CD8-positive, alpha-beta memory T cell (primary cell): ENCODE results near the gene CLIP1. TPM values are rescaled to one million over a fixed set of nuclear protein-coding genes. Genes with fewer than 3 reads are reported as not detected.

Experiments used
- CTCF ChIA-PET: fragments of 350-600 bp; sonication (Branson Sonifier 250); formaldehyde crosslinking; loops from one replicate; lab custom pipeline; 2021; ENCODE audit warnings: antibody characterized with exemption; lab: Charles Lee
- POLR2A ChIA-PET: fragments of 350-600 bp; sonication (Branson Sonifier 250); formaldehyde crosslinking; loops from one replicate; lab custom pipeline; 2021; ENCODE audit warnings: antibody characterized with exemption; lab: Charles Lee
- DNase-seq, 5 donors: peaks; one replicate each; pipeline versions ENCODE4 v3.0.0 to v3.0.0-alpha.2; 2020 to 2022; ENCODE audit warnings: mixed read lengths in 1 of 5
- H3K27ac ChIP-seq: one replicate; pipeline ENCODE4 v1.7.0; 2013; ENCODE audit warnings: low read depth, mild to moderate bottlenecking, low read length, moderate library complexity
- H3K27me3 ChIP-seq: 2 replicates; pipeline ENCODE4 v1.7.0; 2013; ENCODE audit warnings: low read length, mild to moderate bottlenecking; ENCODE audit not compliant: insufficient read depth, poor library complexity, severe bottlenecking
- H3K36me3 ChIP-seq: 2 replicates; pipeline ENCODE4 v1.7.0; 2013; ENCODE audit warnings: mild to moderate bottlenecking, low read length, moderate library complexity; ENCODE audit not compliant: insufficient read depth
- H3K4me1 ChIP-seq: 2 replicates; pipeline ENCODE4 v1.7.0; 2013; ENCODE audit warnings: mild to moderate bottlenecking, low read length, moderate library complexity; ENCODE audit not compliant: insufficient read depth
- H3K4me3 ChIP-seq: 2 replicates; pipeline ENCODE4 v1.7.0; 2013; ENCODE audit warnings: mild to moderate bottlenecking, low read length
- H3K9me3 ChIP-seq: 2 replicates; pipeline ENCODE4 v1.7.0; 2013; ENCODE audit warnings: mild to moderate bottlenecking, low read length
- H3K27ac Mint-ChIP-seq, 8 donors: one replicate each; pipeline ENCODE4 v1.8.0; 2020 to 2021; ENCODE audit warnings: mixed read lengths in 8 of 8, mild to moderate bottlenecking in 6 of 8, inconsistent platforms in 3 of 8, moderate library complexity in 3 of 8
- H3K27me3 Mint-ChIP-seq, 2 donors: one replicate each; pipeline ENCODE4 v1.8.0; 2020 to 2021; ENCODE audit warnings: mixed read lengths in 2 of 2, mild to moderate bottlenecking in 1 of 2, moderate library complexity in 1 of 2
- H3K36me3 Mint-ChIP-seq, 3 donors: one replicate each; pipeline ENCODE4 v1.8.0; 2020 to 2021; ENCODE audit warnings: mixed read lengths in 3 of 3, inconsistent platforms in 1 of 3, mild to moderate bottlenecking in 1 of 3
- H3K4me1 Mint-ChIP-seq, 3 donors: one replicate each; pipeline ENCODE4 v1.8.0; 2020 to 2021; ENCODE audit warnings: mixed read lengths in 3 of 3, inconsistent platforms in 1 of 3, mild to moderate bottlenecking in 1 of 3
- H3K4me3 Mint-ChIP-seq, 7 donors: one replicate each; pipeline ENCODE4 v1.8.0; 2020 to 2021; ENCODE audit warnings: mixed read lengths in 7 of 7, mild to moderate bottlenecking in 6 of 7, moderate library complexity in 4 of 7, inconsistent platforms in 2 of 7
- H3K9me3 Mint-ChIP-seq, 5 donors: one replicate each; pipeline ENCODE4 v1.8.0; 2020 to 2022; ENCODE audit warnings: mixed read lengths in 5 of 5, mild to moderate bottlenecking in 3 of 5, moderate library complexity in 2 of 5, inconsistent platforms in 1 of 5
- polyA plus RNA-seq: library from polyadenylated mRNA; unstranded; fragments of 300-500 nt; fragmentation: Illumina TruSeq; gene quantifications from one replicate; pipeline ENCODE4 v1.2.3, GENCODE V29; 2021
- total RNA-seq, 2 experiments: library from RNA; stranded (reverse); gene quantifications; one replicate each; pipeline ENCODE4 v1.2.3, GENCODE V29; 2021

CLIP1 gene
- total and polyA plus RNA-seq, 3 experiments from 2014 or later = 27.3 to 48.2 (median 43.9) TPM

DNA sequence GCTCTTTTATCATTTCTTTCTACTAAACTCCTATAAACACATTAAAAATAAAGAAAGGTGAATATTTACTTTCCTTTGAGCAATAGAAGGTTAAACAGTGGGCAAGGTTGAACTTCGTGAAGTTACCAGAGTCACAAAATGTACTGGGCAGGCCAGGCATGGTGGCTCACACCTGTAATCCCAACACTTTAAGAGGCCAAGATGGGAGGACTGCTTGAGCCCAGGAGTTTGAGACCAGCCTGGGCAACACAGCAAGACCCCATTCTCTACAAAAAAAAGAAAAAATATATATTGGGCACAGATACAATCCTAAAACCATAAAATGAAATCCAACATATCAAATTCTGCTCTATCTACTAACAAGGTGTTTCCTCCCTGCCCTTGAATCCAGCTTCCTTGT lies 95.5 kb downstream of the CLIP1 start:
- Histone ChIP-seq H3K27ac (no peak overlapping the region), H3K27me3 (no peaks in the 10 kb centered on the region), H3K9me3 (no peaks in the 10 kb centered on the region), H3K36me3 (peaks cover 4% of the 10 kb centered on the region), H3K4me3 (no peak overlapping the region), H3K4me1 (peaks cover 18% of the 10 kb centered on the region)
- H3K4me1 Mint-ChIP-seq = peaks cover 10 to 12% (median 12%) of the 10 kb centered on the region in 3 donors
- no peak for DNase-seq
- H3K9me3 Mint-ChIP-seq = no peaks in the 10 kb centered on the region
- CTCF ChIA-PET = no interaction called here
- no peak overlapping the region for H3K4me3 Mint-ChIP-seq
- POLR2A ChIA-PET = no interaction called here
- H3K36me3 Mint-ChIP-seq = peaks cover 4 to 58% (median 23%) of the 10 kb centered on the region in 3 donors
- H3K27ac Mint-ChIP-seq = peak overlapping the region in 6 of 8 donors; percentile 51 to 85 (median 65)
- H3K27me3 Mint-ChIP-seq = no peaks in the 10 kb centered on the region

GRCh38 chr12:122326586-122326985 lies 95.9 kb downstream of the CLIP1 start:
- peaks cover 10 to 12% (median 12%) of the 10 kb centered on the region in 3 donors for H3K4me1 Mint-ChIP-seq
- H3K9me3 Mint-ChIP-seq = no peaks in the 10 kb centered on the region
- peak in 1 of 5 donors; percentile 9 for DNase-seq
- CTCF ChIA-PET = no interaction called here
- H3K27me3 Mint-ChIP-seq = no peaks in the 10 kb centered on the region
- H3K27ac ChIP-seq = no peak overlapping the region
- H3K27me3 ChIP-seq = no peaks in the 10 kb centered on the region
- no peaks in the 10 kb centered on the region for H3K9me3 ChIP-seq
- H3K36me3 ChIP-seq = peaks cover 4% of the 10 kb centered on the region
- H3K4me3 ChIP-seq = no peak overlapping the region
- peak overlapping the region in 5 of 8 donors; percentile 25 to 85 (median 60) for H3K27ac Mint-ChIP-seq
- H3K4me3 Mint-ChIP-seq = no peak overlapping the region
- peaks cover 18% of the 10 kb centered on the region for H3K4me1 ChIP-seq
- POLR2A ChIA-PET = no interaction called here
- H3K36me3 Mint-ChIP-seq = peaks cover 4 to 61% (median 23%) of the 10 kb centered on the region in 3 donors

DNA sequence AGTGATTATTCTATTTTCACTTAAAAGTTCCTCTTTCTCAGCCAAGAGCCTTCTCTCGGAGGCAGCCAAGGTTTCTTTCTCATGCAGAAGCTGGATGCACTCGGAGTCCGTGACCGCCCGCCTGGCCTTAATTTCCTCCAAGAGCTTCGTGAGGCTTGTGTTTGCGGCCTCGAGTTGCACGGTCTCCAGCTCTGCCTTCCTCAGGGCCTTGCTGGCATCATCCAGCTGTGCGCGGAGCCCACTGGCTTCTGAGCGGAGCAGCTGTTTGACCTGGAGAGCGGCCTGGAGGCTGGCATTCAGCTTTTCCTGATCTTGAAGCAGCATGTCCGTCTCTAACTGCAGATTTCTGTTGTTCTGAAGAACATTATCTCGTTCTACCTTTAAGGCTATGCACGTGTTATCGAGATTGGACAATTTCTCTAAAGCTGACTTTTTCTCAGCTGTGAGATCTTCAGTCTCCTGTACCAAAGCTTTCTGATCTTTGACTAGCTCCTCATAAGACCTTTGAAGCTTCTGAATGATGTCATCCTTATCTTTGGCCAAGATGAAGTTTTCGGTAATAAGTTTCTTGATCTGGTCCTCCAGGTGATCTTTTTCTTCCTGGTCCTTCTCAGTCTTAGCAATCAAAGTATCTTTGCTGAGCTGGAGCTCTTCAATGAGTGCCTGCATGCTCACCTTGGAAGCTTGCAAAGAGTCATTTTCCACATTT lies 99.0 kb downstream of the CLIP1 start:
- no peak for DNase-seq
- H3K27me3 Mint-ChIP-seq = no peaks in the 10 kb centered on the region
- ChIA-PET CTCF (interaction anchor here (0.8 kb wide), 1 partner anchor 33 kb away, joined by 3 read pairs; no protein-coding TSS in a partner anchor), POLR2A (no interaction called here)
- H3K9me3 Mint-ChIP-seq = no peaks in the 10 kb centered on the region
- H3K36me3 Mint-ChIP-seq = peaks cover 4 to 66% (median 27%) of the 10 kb centered on the region in 3 donors
- H3K4me3 Mint-ChIP-seq = no peak overlapping the region
- Histone ChIP-seq H3K27ac (no peak overlapping the region), H3K4me3 (no peak overlapping the region), H3K36me3 (peaks cover 10% of the 10 kb centered on the region), H3K27me3 (no peaks in the 10 kb centered on the region), H3K9me3 (no peaks in the 10 kb centered on the region), H3K4me1 (peaks cover 18% of the 10 kb centered on the region)
- peak overlapping the region in 1 of 8 donors; percentile 20 for H3K27ac Mint-ChIP-seq
- H3K4me1 Mint-ChIP-seq = peaks cover 10 to 12% (median 12%) of the 10 kb centered on the region in 3 donors

GRCh38 chr12:122322501-122322900 lies 100.0 kb downstream of the CLIP1 start:
- Histone ChIP-seq H3K27ac (no peak overlapping the region), H3K36me3 (peaks cover 15% of the 10 kb centered on the region), H3K27me3 (no peaks in the 10 kb centered on the region), H3K4me3 (no peak overlapping the region), H3K4me1 (peaks cover 17% of the 10 kb centered on the region), H3K9me3 (no peaks in the 10 kb centered on the region)
- no peak for DNase-seq
- H3K27ac Mint-ChIP-seq = no peak overlapping the region
- H3K4me1 Mint-ChIP-seq = peaks cover 6 to 11% (median 11%) of the 10 kb centered on the region in 3 donors
- H3K9me3 Mint-ChIP-seq = no peaks in the 10 kb centered on the region
- peaks cover 0 to 68% (median 33%) of the 10 kb centered on the region in 3 donors for H3K36me3 Mint-ChIP-seq
- H3K27me3 Mint-ChIP-seq = no peaks in the 10 kb centered on the region
- ChIA-PET CTCF (interaction anchor here (0.9 kb wide), 1 partner anchor 33 kb away, joined by 4 read pairs; no protein-coding TSS in a partner anchor), POLR2A (no interaction called here)
- H3K4me3 Mint-ChIP-seq = no peak overlapping the region

GRCh38 chr12:122318607-122319605 lies 103.6 kb downstream of the CLIP1 start:
- Mint-ChIP-seq H3K4me3 (no peak overlapping the region), H3K36me3 (peaks cover 8 to 79% (median 38%) of the 10 kb centered on the region in 3 donors), H3K9me3 (no peaks in the 10 kb centered on the region), H3K27me3 (no peaks in the 10 kb centered on the region), H3K27ac (peak overlapping the region in 2 of 8 donors; percentile 27 to 79), H3K4me1 (no peaks in the 10 kb centered on the region)
- CTCF ChIA-PET = interaction anchor here (1.2 kb wide), 1 partner anchor 264 kb away, joined by 3 read pairs; no protein-coding TSS in a partner anchor
- POLR2A ChIA-PET = no interaction called here
- no peaks in the 10 kb centered on the region for H3K27me3 ChIP-seq
- peaks cover 18% of the 10 kb centered on the region for H3K36me3 ChIP-seq
- no peak overlapping the region for H3K27ac ChIP-seq
- H3K9me3 ChIP-seq = no peaks in the 10 kb centered on the region
- H3K4me1 ChIP-seq = no peaks in the 10 kb centered on the region
- H3K4me3 ChIP-seq = no peak overlapping the region
- DNase-seq = no peak

DNA sequence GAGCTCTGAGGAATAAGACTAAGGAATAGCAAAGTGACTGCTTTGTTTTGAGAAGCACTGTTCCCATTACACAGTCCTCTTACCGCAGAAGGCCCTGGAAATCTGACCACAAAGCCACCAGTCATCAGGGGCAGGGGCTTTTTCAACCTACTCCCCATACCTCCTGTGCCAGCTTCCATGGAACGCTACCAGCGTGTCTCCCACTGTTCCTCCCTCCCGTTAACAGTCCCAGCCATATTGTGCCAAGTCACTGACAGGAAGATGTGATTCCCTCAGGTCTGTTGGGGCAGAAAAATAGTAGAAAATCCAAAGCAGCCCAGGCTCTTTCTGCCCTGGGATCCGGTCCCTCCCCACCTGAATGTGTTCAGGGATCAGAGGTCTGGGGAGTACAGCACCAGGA lies 109.5 kb downstream of the CLIP1 start:
- H3K36me3 ChIP-seq = peaks cover 25% of the 10 kb centered on the region

GRCh38 chr12:122311696-122312095 lies 110.8 kb downstream of the CLIP1 start:
- H3K27ac ChIP-seq = no peak overlapping the region
- DNase-seq = no peak
- H3K27me3 Mint-ChIP-seq = no peaks in the 10 kb centered on the region
- H3K4me1 ChIP-seq = no peaks in the 10 kb centered on the region
- no peak overlapping the region for H3K4me3 Mint-ChIP-seq
- CTCF ChIA-PET = no interaction called here
- H3K27me3 ChIP-seq = no peaks in the 10 kb centered on the region
- no peaks in the 10 kb centered on the region for H3K9me3 ChIP-seq
- H3K4me3 ChIP-seq = no peak overlapping the region
- peaks cover 8 to 79% (median 19%) of the 10 kb centered on the region in 3 donors for H3K36me3 Mint-ChIP-seq
- POLR2A ChIA-PET = no interaction called here
- H3K4me1 Mint-ChIP-seq = no peaks in the 10 kb centered on the region
- H3K36me3 ChIP-seq = peaks cover 21% of the 10 kb centered on the region
- H3K9me3 Mint-ChIP-seq = no peaks in the 10 kb centered on the region
- H3K27ac Mint-ChIP-seq = no peak overlapping the region

More for the DNA sequence above, 109.5 kb downstream of the CLIP1 start:
- peaks cover 8 to 87% (median 27%) of the 10 kb centered on the region in 3 donors for H3K36me3 Mint-ChIP-seq
- no peaks in the 10 kb centered on the region for H3K4me1 Mint-ChIP-seq
- CTCF ChIA-PET = no interaction called here
- H3K9me3 ChIP-seq = no peaks in the 10 kb centered on the region
- no peak for DNase-seq
- no peaks in the 10 kb centered on the region for H3K27me3 Mint-ChIP-seq
- H3K27ac Mint-ChIP-seq = peak overlapping the region in 3 of 8 donors; percentile 5 to 38 (median 36)
- no peaks in the 10 kb centered on the region for H3K4me1 ChIP-seq
- no peaks in the 10 kb centered on the region for H3K27me3 ChIP-seq
- POLR2A ChIA-PET = no interaction called here
- H3K4me3 Mint-ChIP-seq = no peak overlapping the region
- H3K4me3 ChIP-seq = no peak overlapping the region
- H3K27ac ChIP-seq = no peak overlapping the region
- no peaks in the 10 kb centered on the region for H3K9me3 Mint-ChIP-seq
